Adrenal gland (tissue), 12 donors: Measurements from ENCODE around the gene AGFG1. TPM values are rescaled to one million over a fixed set of nuclear protein-coding genes. Genes with fewer than 3 reads are reported as not detected.

Experiments used
- DNase-seq, 7 donors: peaks; one replicate each; pipeline ENCODE4 v3.0.0-alpha.2; 2019 to 2020
- H3K27ac ChIP-seq, 5 donors: fragments of 200-600 bp; sonication (generic) in 4 of 5; 1 replicate in 3 of 5; 2 replicates in 2 of 5; pipeline versions ENCODE4 v1.5.1 to v1.8.0; 2016 to 2020; ENCODE audit warnings: mild to moderate bottlenecking in 1 of 5
- H3K27me3 ChIP-seq: fragments of 200-600 bp; 2 replicates; pipeline ENCODE4 v1.8.0; 2021
- H3K36me3 ChIP-seq, 2 donors: fragments of 200-600 bp; replicated peaks in 1 of 2; 1 replicate in 1 of 2; 2 replicates in 1 of 2; pipeline versions ENCODE4 v1.5.1 to v1.8.0; 2018 to 2022
- H3K4me1 ChIP-seq, 2 donors: fragments of 200-600 bp; replicated peaks in 1 of 2; 1 replicate in 1 of 2; 2 replicates in 1 of 2; pipeline versions ENCODE4 v1.5.1 to v1.8.0; 2018 to 2021
- H3K4me3 ChIP-seq, 4 donors: fragments of 200-600 bp; sonication (generic) in 3 of 4; one replicate each; pipeline ENCODE4 v1.5.1; 2016 to 2018
- H3K9me3 ChIP-seq, 3 donors: fragments of 200-600 bp; sonication (generic) in 1 of 3; replicated peaks in 1 of 3; 1 replicate in 2 of 3; 2 replicates in 1 of 3; pipeline versions ENCODE4 v1.5.1 to v1.8.0; 2016 to 2021
- POLR2A ChIP-seq, 2 donors: fragments of 450-650 bp; IDR thresholded peaks; one replicate each; pipeline ENCODE4 v1.6.1; 2017; ENCODE audit warnings: antibody characterized with exemption in 2 of 2, mild to moderate bottlenecking in 2 of 2, moderate library complexity in 1 of 2
- WGBS, 4 donors: extraction: QIAGEN DNeasy Blood & Tissue Kit in 2 of 4; methylation state at CpG; one replicate each; pipeline versions ENCODE4 v1.1.5 to v1.1.7; 2013 to 2017; 5-methylcytosine and 5-hydroxymethylcytosine counted together
- intact Hi-C, 2 donors: fragments of 100-400 bp; cut with DNase I; formaldehyde crosslinking; loops; one replicate each; pipeline versions ENCODE4 v1.14.1 to v1.15.0; 2022 to 2023
- polyA plus RNA-seq, 3 donors: library from polyadenylated mRNA; stranded (reverse); fragments of 200-250 nt in 2 of 3; fragments of 350-450 nt in 1 of 3; fragmentation: Illumina TruSeq in 1 of 3; extraction: RNeasy Lipid Tissue Mini Kit (QIAGEN cat#74804) in 1 of 3; gene quantifications; one replicate each; pipeline ENCODE4 v1.2.3, GENCODE V29; 2013 to 2014
- total RNA-seq, 9 donors: library from RNA; depleted of rRNA in 4 of 9; stranded (reverse); fragments of >200 nt in 4 of 9; fragments of 120-200 nt in 1 of 9; fragmentation: NEBNext Ultra II Directional in 1 of 9; extraction: Animal tissue kit (Norgen Biotek cat#: 25700) in 1 of 9; gene quantifications; one replicate each; pipeline versions ENCODE4 v1.1.0 to v1.2.4, GENCODE V29; 2013 to 2023
- TF ChIP-seq, protein P1 (sequence below), 6 experiments: fragments of 450-650 bp in 4 of 6; fragments of 200-600 bp in 2 of 6; sonication (generic) in 1 of 6; IDR thresholded peaks; 1 replicate in 5 of 6; 2 replicates in 1 of 6; pipeline versions ENCODE4 v1.5.1 to v1.8.0; 2016 to 2021; ENCODE audit warnings: antibody characterized with exemption in 6 of 6, mild to moderate bottlenecking in 2 of 6, moderate library complexity in 1 of 6
- donor health status: healthy with polysubstance abuse.
- donor health status: Bipolar disorder and iron deficiency.
- donor health status: DM: yes; HTN: yes; CAD: no.
- donor health status: DM: no; HTN: no; CAD: no.
- donor health status: DM: no; HTN: no; CAD: no.
- donor health status: DM: yes; HTN: yes; CAD: no.

Gene AGFG1
- total and polyA plus RNA-seq, 12 donors: 13.5 to 117 (median 64.7) TPM

- intact Hi-C loops: loop anchor here in 1 of 2 donors (5.0 kb wide), 1 partner anchor 67 kb away; no protein-coding TSS in a partner anchor
- WGBS, 4 donors: 58 to 67% (median 62%) methylated on average over 3 of the region's 3 CpGs
- Histone ChIP-seq H3K36me3 (no peaks in the 10 kb centered on the region), H3K4me3 (peak overlapping the region in 1 of 4 donors; percentile 24), H3K9me3 (no peaks in the 10 kb centered on the region), H3K4me1 (peaks cover 14 to 58% of the 10 kb centered on the region in 2 donors), H3K27me3 (no peaks in the 10 kb centered on the region), H3K27ac (peak overlapping the region in 1 of 5 donors; percentile 25)
- DNase-seq: no peak
- no peak for TF ChIP-seq POLR2A (IDR thresholded peaks at IDR 0.05)
- TF ChIP-seq, protein P1, sequence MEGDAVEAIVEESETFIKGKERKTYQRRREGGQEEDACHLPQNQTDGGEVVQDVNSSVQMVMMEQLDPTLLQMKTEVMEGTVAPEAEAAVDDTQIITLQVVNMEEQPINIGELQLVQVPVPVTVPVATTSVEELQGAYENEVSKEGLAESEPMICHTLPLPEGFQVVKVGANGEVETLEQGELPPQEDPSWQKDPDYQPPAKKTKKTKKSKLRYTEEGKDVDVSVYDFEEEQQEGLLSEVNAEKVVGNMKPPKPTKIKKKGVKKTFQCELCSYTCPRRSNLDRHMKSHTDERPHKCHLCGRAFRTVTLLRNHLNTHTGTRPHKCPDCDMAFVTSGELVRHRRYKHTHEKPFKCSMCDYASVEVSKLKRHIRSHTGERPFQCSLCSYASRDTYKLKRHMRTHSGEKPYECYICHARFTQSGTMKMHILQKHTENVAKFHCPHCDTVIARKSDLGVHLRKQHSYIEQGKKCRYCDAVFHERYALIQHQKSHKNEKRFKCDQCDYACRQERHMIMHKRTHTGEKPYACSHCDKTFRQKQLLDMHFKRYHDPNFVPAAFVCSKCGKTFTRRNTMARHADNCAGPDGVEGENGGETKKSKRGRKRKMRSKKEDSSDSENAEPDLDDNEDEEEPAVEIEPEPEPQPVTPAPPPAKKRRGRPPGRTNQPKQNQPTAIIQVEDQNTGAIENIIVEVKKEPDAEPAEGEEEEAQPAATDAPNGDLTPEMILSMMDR (IDR thresholded peaks at IDR 0.05): no peak
These were observed 2.5 kb downstream of the AGFG1 start for GRCh38 chr2:227474410-227474809.

DNA sequence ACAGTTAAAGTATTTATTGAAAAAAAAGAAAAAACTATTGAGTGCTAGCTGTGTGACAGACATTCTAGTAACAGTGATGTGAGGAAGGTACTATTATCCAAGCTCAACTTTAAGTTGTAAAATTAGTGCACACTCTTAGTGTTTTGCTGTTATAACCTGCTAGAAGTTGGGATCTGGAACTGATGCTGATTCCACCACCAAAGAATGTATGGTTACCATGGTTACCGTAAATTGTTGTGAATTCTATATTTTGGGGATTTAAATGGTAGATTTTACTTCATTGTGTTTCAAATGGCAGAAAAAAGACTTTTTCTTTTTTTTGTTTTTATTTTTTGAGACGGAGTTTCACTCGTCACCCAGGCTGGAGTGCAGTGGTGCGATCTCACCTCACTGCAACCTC, 5.3 kb downstream of the AGFG1 start:
- no peaks in the 10 kb centered on the region for H3K9me3 ChIP-seq
- peaks cover 21 to 77% of the 10 kb centered on the region in 2 donors for H3K4me1 ChIP-seq
- intact Hi-C loops: no loop called here
- H3K27ac ChIP-seq: no peak overlapping the region
- TF ChIP-seq, protein P1 (IDR thresholded peaks at IDR 0.05): no peak
- TF ChIP-seq POLR2A (IDR thresholded peaks at IDR 0.05): no peak
- WGBS, 4 donors: 89 to 95% (median 93%) methylated on average over 4 of the region's 4 CpGs
- H3K4me3 ChIP-seq: no peak overlapping the region
- no peak for DNase-seq
- H3K36me3 ChIP-seq: no peaks in the 10 kb centered on the region
- no peaks in the 10 kb centered on the region for H3K27me3 ChIP-seq

- Histone ChIP-seq H3K4me1 (peaks cover 7 to 73% of the 10 kb centered on the region in 2 donors), H3K27me3 (no peaks in the 10 kb centered on the region), H3K9me3 (no peaks in the 10 kb centered on the region), H3K4me3 (no peak overlapping the region), H3K27ac (peak overlapping the region in 1 of 5 donors; percentile 22), H3K36me3 (no peaks in the 10 kb centered on the region)
- DNase-seq: no peak
- intact Hi-C loops: no loop called here
- no peak for TF ChIP-seq POLR2A (IDR thresholded peaks at IDR 0.05)
- TF ChIP-seq, protein P1 (IDR thresholded peaks at IDR 0.05): peak; percentile 16 to 70 (median 48)
- WGBS, 4 donors: 50 to 55% (median 50%) methylated on average over 2 of the region's 2 CpGs
These were observed 8.0 kb downstream of the AGFG1 start for GRCh38 chr2:227479865-227480475.

GRCh38 chr2:227480528-227480927, 8.6 kb downstream of the AGFG1 start:
- peak overlapping the region in 1 of 5 donors; percentile 22 for H3K27ac ChIP-seq
- WGBS, 4 donors: 74 to 82% (median 77%) methylated on average over 2 of the region's 2 CpGs
- no peaks in the 10 kb centered on the region for H3K36me3 ChIP-seq
- peaks cover 7 to 70% of the 10 kb centered on the region in 2 donors for H3K4me1 ChIP-seq
- no peaks in the 10 kb centered on the region for H3K27me3 ChIP-seq
- H3K9me3 ChIP-seq: no peaks in the 10 kb centered on the region
- DNase-seq: no peak
- H3K4me3 ChIP-seq: no peak overlapping the region
- intact Hi-C loops: no loop called here
- TF ChIP-seq, protein P1 (IDR thresholded peaks at IDR 0.05): no peak
